Breast epithelium (tissue), 4 donors: ENCODE measurements around the gene TMEM247. TPM values are rescaled to one million over a fixed set of nuclear protein-coding genes. Genes with fewer than 3 reads are reported as not detected.

Source experiments
- DNase-seq, 2 donors: peaks; one replicate each; pipeline ENCODE4 v3.0.0-alpha.2; 2019; ENCODE audit warnings: low spot score in 2 of 2
- H3K27ac ChIP-seq, 2 donors: fragments of 200-600 bp; sonication (generic) in 1 of 2; one replicate each; pipeline ENCODE4 v1.5.1; 2016 to 2019; ENCODE audit warnings: mild to moderate bottlenecking in 1 of 2
- H3K27me3 ChIP-seq, 2 donors: fragments of 200-600 bp; sonication (generic) in 1 of 2; one replicate each; pipeline versions ENCODE4 v1.5.1 to v1.6.0; 2017 to 2019; ENCODE audit warnings: control low read depth in 1 of 2, mild to moderate bottlenecking in 1 of 2
- H3K36me3 ChIP-seq: fragments of 200-600 bp; one replicate; pipeline ENCODE4 v1.5.1; 2019
- H3K4me1 ChIP-seq, 2 donors: fragments of 200-600 bp; sonication (generic); one replicate each; pipeline ENCODE4 v1.5.1; 2016 to 2019; ENCODE audit warnings: control low read depth in 1 of 2
- H3K4me3 ChIP-seq, 3 donors: fragments of 200-600 bp; sonication (generic); 1 replicate in 2 of 3; 2 replicates in 1 of 3; pipeline ENCODE4 v1.5.1; 2016 to 2019; ENCODE audit warnings: mild to moderate bottlenecking in 3 of 3, moderate library complexity in 2 of 3
- H3K9me3 ChIP-seq, 2 donors: fragments of 200-600 bp; sonication (generic) in 1 of 2; one replicate each; pipeline ENCODE4 v1.5.1; 2016 to 2019; ENCODE audit warnings: control low read depth in 1 of 2
- CTCF ChIP-seq, 3 donors: fragments of 450-650 bp; IDR thresholded peaks; one replicate each; pipeline ENCODE4 v1.5.1; 2016 to 2017; ENCODE audit warnings: antibody characterized with exemption in 3 of 3, mild to moderate bottlenecking in 3 of 3, moderate library complexity in 3 of 3
- POLR2A ChIP-seq: fragments of 450-650 bp; IDR thresholded peaks from one replicate; pipeline ENCODE4 v1.6.1; 2016; ENCODE audit warnings: antibody characterized with exemption, mild to moderate bottlenecking, moderate library complexity
- POLR2AphosphoS5 ChIP-seq, 3 donors: sonication (generic); formaldehyde crosslinking; IDR thresholded peaks; one replicate each; pipeline ENCODE4 v1.6.1; 2017; ENCODE audit warnings: antibody characterized with exemption in 3 of 3
- intact Hi-C: fragments of 100-400 bp; cut with DNase I; formaldehyde crosslinking; loops from one replicate; pipeline ENCODE4 v1.15.1; 2023; ENCODE audit warnings: low total_unique reads
- total RNA-seq, 3 donors: library from RNA; depleted of rRNA; stranded (reverse); fragments of >200 nt; gene quantifications; one replicate each; pipeline ENCODE4 v1.1.0, GENCODE V29; 2016

Gene TMEM247
- total RNA-seq, 3 donors from 2014 or later: not detected

- intact Hi-C loops: no loop called here
- DNase-seq: peak; percentile 63 to 78
- Histone ChIP-seq H3K4me1 (peaks cover 6 to 15% of the 10 kb centered on the region in 2 donors), H3K27me3 (no peaks in the 10 kb centered on the region), H3K27ac (peak overlapping the region; percentile 39 to 65), H3K36me3 (no peaks in the 10 kb centered on the region), H3K4me3 (no peak overlapping the region), H3K9me3 (no peaks in the 10 kb centered on the region)
- TF ChIP-seq POLR2A (no peak), CTCF (IDR thresholded peaks at IDR 0.05) (peak; percentile 99), POLR2AphosphoS5 (IDR thresholded peaks at IDR 0.05) (peak in 2 of 3 donors; percentile 41 to 55)
Measured at GRCh38 chr2:46461011-46461674, 18.2 kb upstream of the TMEM247 start.

GRCh38 chr2:46461709-46462171 is 17.6 kb upstream of the TMEM247 start:
- TF ChIP-seq POLR2A: no peak
- TF ChIP-seq POLR2AphosphoS5 (IDR thresholded peaks at IDR 0.05): peak in 2 of 3 donors; percentile 0 to 3
- no peak for TF ChIP-seq CTCF (IDR thresholded peaks at IDR 0.05)
- H3K36me3 ChIP-seq: no peaks in the 10 kb centered on the region
- peaks cover 6 to 15% of the 10 kb centered on the region in 2 donors for H3K4me1 ChIP-seq
- intact Hi-C loops: no loop called here
- H3K9me3 ChIP-seq: no peaks in the 10 kb centered on the region
- DNase-seq: no peak
- no peaks in the 10 kb centered on the region for H3K27me3 ChIP-seq
- H3K4me3 ChIP-seq: no peak overlapping the region
- H3K27ac ChIP-seq: no peak overlapping the region

GRCh38 chr2:46462936-46463335 is 16.4 kb upstream of the TMEM247 start:
- intact Hi-C loops: no loop called here
- DNase-seq: no peak
- Histone ChIP-seq H3K27me3 (no peaks in the 10 kb centered on the region), H3K4me3 (no peak overlapping the region), H3K36me3 (no peaks in the 10 kb centered on the region), H3K4me1 (peaks cover 6 to 15% of the 10 kb centered on the region in 2 donors), H3K27ac (no peak overlapping the region), H3K9me3 (no peaks in the 10 kb centered on the region)
- TF ChIP-seq POLR2A: no peak
- TF ChIP-seq CTCF (IDR thresholded peaks at IDR 0.05): no peak
- no peak for TF ChIP-seq POLR2AphosphoS5 (IDR thresholded peaks at IDR 0.05)

- H3K27ac ChIP-seq: peak overlapping the region in 1 of 2 donors; percentile 37
- DNase-seq: peak in 1 of 2 donors; percentile 50
- H3K4me3 ChIP-seq: no peak overlapping the region
- no peak for TF ChIP-seq CTCF (IDR thresholded peaks at IDR 0.05)
- no peak for TF ChIP-seq POLR2AphosphoS5 (IDR thresholded peaks at IDR 0.05)
- no peak for TF ChIP-seq POLR2A
- no peaks in the 10 kb centered on the region for H3K4me1 ChIP-seq
- H3K36me3 ChIP-seq: no peaks in the 10 kb centered on the region
- H3K9me3 ChIP-seq: no peaks in the 10 kb centered on the region
- H3K27me3 ChIP-seq: no peaks in the 10 kb centered on the region
- intact Hi-C loops: no loop called here
Measured at GRCh38 chr2:46469116-46469515, 10.2 kb upstream of the TMEM247 start.

GRCh38 chr2:46469700-46470099 is 9.7 kb upstream of the TMEM247 start:
- no peak for TF ChIP-seq POLR2A
- no peak for TF ChIP-seq POLR2AphosphoS5 (IDR thresholded peaks at IDR 0.05)
- TF ChIP-seq CTCF (IDR thresholded peaks at IDR 0.05): no peak
- DNase-seq: no peak
- Histone ChIP-seq H3K9me3 (no peaks in the 10 kb centered on the region), H3K4me1 (no peaks in the 10 kb centered on the region), H3K27ac (peak overlapping the region in 1 of 2 donors; percentile 37), H3K4me3 (no peak overlapping the region), H3K36me3 (no peaks in the 10 kb centered on the region), H3K27me3 (no peaks in the 10 kb centered on the region)
- intact Hi-C loops: no loop called here
